Heart left ventricle (tissue), 16 donors: Measurements from ENCODE around the gene ASCC3. TPM values are rescaled to one million over a fixed set of nuclear protein-coding genes. Genes with fewer than 3 reads are reported as not detected.

Source experiments
- ATAC-seq, 4 donors: fragments of 200-7000 bp; cut with Tn5 transposase; one replicate each; pipeline ENCODE4 v1.9.1; 2020 to 2022; ENCODE audit warnings: moderate library complexity in 4 of 4, mild to moderate bottlenecking in 3 of 4, moderate number of reproducible peaks in 1 of 4
- DNase-seq, 5 donors: peaks; one replicate each; pipeline ENCODE4 v3.0.0-alpha.2; 2020
- H3K27ac ChIP-seq, 12 donors: fragments of 200-600 bp; sonication (generic) in 4 of 12; one replicate each; pipeline versions ENCODE4 v1.5.0 to v1.8.0; 2016 to 2022; ENCODE audit warnings: mild to moderate bottlenecking in 2 of 12
- H3K27me3 ChIP-seq, 9 donors: fragments of 200-600 bp; sonication (generic) in 2 of 9; one replicate each; pipeline versions ENCODE4 v1.5.1 to v1.8.0; 2016 to 2022; ENCODE audit warnings: mild to moderate bottlenecking in 3 of 9
- H3K36me3 ChIP-seq, 9 donors: fragments of 200-600 bp; sonication (generic) in 2 of 9; one replicate each; pipeline versions ENCODE4 v1.5.0 to v1.8.0; 2018 to 2022; ENCODE audit warnings: mild to moderate bottlenecking in 2 of 9
- H3K4me1 ChIP-seq, 12 donors: fragments of 200-600 bp; sonication (generic) in 4 of 12; one replicate each; pipeline versions ENCODE4 v1.5.0 to v1.8.0; 2016 to 2022; ENCODE audit warnings: mild to moderate bottlenecking in 3 of 12
- H3K4me3 ChIP-seq, 12 donors: fragments of 200-600 bp; sonication (generic) in 4 of 12; one replicate each; pipeline versions ENCODE4 v1.5.0 to v1.8.0; 2017 to 2022; ENCODE audit warnings: mild to moderate bottlenecking in 9 of 12, moderate library complexity in 4 of 12
- H3K9me3 ChIP-seq, 12 donors: fragments of 200-600 bp; sonication (generic) in 4 of 12; one replicate each; pipeline versions ENCODE4 v1.5.0 to v1.8.0; 2016 to 2022; ENCODE audit warnings: mild to moderate bottlenecking in 1 of 12
- CTCF ChIP-seq, 12 donors: fragments of 200-600 bp; sonication (generic) in 4 of 12; IDR thresholded peaks; one replicate each; pipeline versions ENCODE4 v1.5.0 to v1.8.0; 2018 to 2022; ENCODE audit warnings: antibody characterized with exemption in 12 of 12, mild to moderate bottlenecking in 5 of 12
- POLR2A ChIP-seq, 2 donors: fragments of 450-650 bp; IDR thresholded peaks; one replicate each; pipeline ENCODE4 v1.6.1; 2017; ENCODE audit warnings: antibody characterized with exemption in 2 of 2, mild to moderate bottlenecking in 2 of 2, moderate library complexity in 2 of 2
- WGBS, 4 donors: extraction: QIAGEN DNeasy Blood & Tissue Kit in 2 of 4; methylation state at CpG; one replicate each; pipeline versions ENCODE4 v1.1.5 to v1.1.7; 2013 to 2018; 5-methylcytosine and 5-hydroxymethylcytosine counted together
- intact Hi-C, 10 donors: fragments of 100-400 bp; cut with DNase I; formaldehyde crosslinking; loops; one replicate each; pipeline versions ENCODE4 v1.11.1 to v1.14.2; 2022
- polyA plus RNA-seq, 2 donors: library from polyadenylated mRNA; stranded (reverse); fragments of 200-250 nt; gene quantifications; one replicate each; pipeline ENCODE4 v1.2.3, GENCODE V29; 2013
- total RNA-seq, 9 donors: library from RNA; depleted of rRNA in 2 of 9; stranded (reverse); fragments of >200 nt in 2 of 9; fragmentation: NEBNext Ultra II Directional in 3 of 9; extraction: Animal tissue kit (Norgen Biotek cat#: 25700) in 3 of 9; gene quantifications; one replicate each; pipeline versions ENCODE4 v1.1.0 to v1.2.4, GENCODE V29; 2016 to 2023
- donor health status: ischemic (EF 13 %, LVEDD 7.1; RV severe dilation, severe dysfunction).
- donor health status: healthy with polysubstance abuse.
- donor health status: DM: no; HTN: yes; CAD: no.
- donor health status: DM: no; HTN: no; CAD: no.
- donor health status: ischemic (EF 25% LVEDD 6.9; RV normal size, moderate dysfunction).
- donor health status: ischemic (EF 25% LVEDD 5.7; RV mildly dilated, moderate dysfunction).
- donor health status: healthy.
- donor health status: DM: yes; HTN: yes; CAD: no.
- donor health status: ischemic (EF 35%, LVEDD 5.7; RV mildly dilated, moderate dysfunction).
- donor health status: nonischemic (EF 11% LVEDD 7.7; RV severe dilation, severe dysfunction).
- donor health status: DM: yes; HTN: yes; CAD: no.
- donor health status: PGD.
- donor health status: ischemic (EF 29% LVEDD 5.4; RV normal size, mild dysfunction).
- donor health status: nonischemic (EF 23%, LVEDD 6.1; RV moderate dilation, normal function).

Gene ASCC3
- total and polyA plus RNA-seq, 11 donors: 3.4 to 29.2 (median 15.0) TPM

GRCh38 chr6:100472674-100473073, 408.5 kb downstream of the ASCC3 start:
- intact Hi-C loops: loop anchor here in 1 of 10 donors (10.0 kb wide), 1 partner anchor 468 kb away; no protein-coding TSS in a partner anchor
- Histone ChIP-seq H3K4me1 (peaks cover 0 to 2% (median 0%) of the 10 kb centered on the region in 12 donors), H3K36me3 (no peaks in the 10 kb centered on the region), H3K9me3 (no peaks in the 10 kb centered on the region), H3K4me3 (no peak overlapping the region), H3K27ac (no peak overlapping the region), H3K27me3 (peaks cover 14 to 94% (median 48%) of the 10 kb centered on the region in 9 donors)
- no peak for TF ChIP-seq CTCF (IDR thresholded peaks at IDR 0.05)
- no peak for TF ChIP-seq POLR2A (IDR thresholded peaks at IDR 0.05)
- ATAC-seq (no peak), DNase-seq (no peak)
- WGBS, 4 donors: 19 to 25% (median 19%) methylated on average over 3 of the region's 3 CpGs

GRCh38 chr6:100470422-100471120, 410.6 kb downstream of the ASCC3 start:
- TF ChIP-seq CTCF (IDR thresholded peaks at IDR 0.05) (no peak), POLR2A (IDR thresholded peaks at IDR 0.05) (no peak)
- intact Hi-C loops: loop anchor here in 1 of 10 donors (10.0 kb wide), 1 partner anchor 466 kb away; no protein-coding TSS in a partner anchor
- no peak overlapping the region for H3K27ac ChIP-seq
- H3K27me3 ChIP-seq: peaks cover 34 to 96% (median 69%) of the 10 kb centered on the region in 9 donors
- no peaks in the 10 kb centered on the region for H3K9me3 ChIP-seq
- peaks cover 0 to 12% (median 0%) of the 10 kb centered on the region in 12 donors for H3K4me1 ChIP-seq
- 70 to 78% (median 72%) methylated on average over 5 of the region's 5 CpGs for WGBS, 4 donors
- H3K4me3 ChIP-seq: no peak overlapping the region
- DNase-seq (no peak), ATAC-seq (no peak)
- no peaks in the 10 kb centered on the region for H3K36me3 ChIP-seq

- no peak for ATAC-seq
- DNase-seq: no peak
- Histone ChIP-seq H3K4me3 (no peak overlapping the region), H3K36me3 (no peaks in the 10 kb centered on the region), H3K9me3 (no peaks in the 10 kb centered on the region), H3K27me3 (peaks cover 47 to 100% (median 82%) of the 10 kb centered on the region in 9 donors), H3K4me1 (peaks cover 0 to 24% (median 6%) of the 10 kb centered on the region in 12 donors), H3K27ac (no peak overlapping the region)
- no peak for TF ChIP-seq POLR2A (IDR thresholded peaks at IDR 0.05)
- WGBS, 4 donors: 11 to 23% (median 16%) methylated on average over 37 to 44 of the region's 44 CpGs
- intact Hi-C loops: no loop called here
These were observed 411.8 kb downstream of the ASCC3 start for GRCh38 chr6:100469101-100469859.

GRCh38 chr6:100468016-100468622, 413.0 kb downstream of the ASCC3 start:
- 23 to 33% (median 28%) methylated on average over 6 of the region's 6 CpGs for WGBS, 4 donors
- intact Hi-C loops: no loop called here

More at GRCh38 chr6:100468016-100468622, 413.0 kb downstream of the ASCC3 start:
- DNase-seq (no peak), ATAC-seq (no peak)
- no peak overlapping the region for H3K27ac ChIP-seq
- H3K4me1 ChIP-seq: peaks cover 0 to 32% (median 6%) of the 10 kb centered on the region in 12 donors
- no peaks in the 10 kb centered on the region for H3K9me3 ChIP-seq
- no peak for TF ChIP-seq POLR2A (IDR thresholded peaks at IDR 0.05)
- no peak for TF ChIP-seq CTCF (IDR thresholded peaks at IDR 0.05)
- H3K4me3 ChIP-seq: no peak overlapping the region
- H3K27me3 ChIP-seq: peaks cover 59 to 100% (median 87%) of the 10 kb centered on the region in 9 donors
- no peaks in the 10 kb centered on the region for H3K36me3 ChIP-seq
